H9 (cell line): ENCODE results near the gene CHSY1. TPM values are rescaled to one million over a fixed set of nuclear protein-coding genes. Genes with fewer than 3 reads are reported as not detected.

Experiments used
- DNase-seq: peaks from one replicate; pipeline ENCODE4 v3.0.0-alpha.2; 2017
- H2AFZ ChIP-seq: one replicate; pipeline ENCODE4 v1.6.1; 2013; ENCODE audit warnings: mild to moderate bottlenecking, low read length, control low read depth, moderate library complexity
- H2AK5ac ChIP-seq: 2 replicates; pipeline ENCODE4 v1.6.1; 2013; ENCODE audit warnings: low read length, control low read depth, mixed read lengths; ENCODE audit not compliant: insufficient read length
- H2BK120ac ChIP-seq: one replicate; pipeline ENCODE4 v1.6.1; 2013; ENCODE audit warnings: low read depth, mild to moderate bottlenecking, low read length, control low read depth, inconsistent platforms; ENCODE audit not compliant: poor library complexity, severe bottlenecking
- H2BK12ac ChIP-seq: 2 replicates; pipeline ENCODE4 v1.6.1; 2013; ENCODE audit warnings: low read length, control low read depth, mixed read lengths, low read depth; ENCODE audit not compliant: insufficient read length
- H2BK15ac ChIP-seq: 2 replicates; pipeline ENCODE4 v1.6.1; 2013; ENCODE audit warnings: low read depth, low read length, control low read depth
- H2BK20ac ChIP-seq: one replicate; pipeline ENCODE4 v1.6.1; 2013; ENCODE audit warnings: low read depth, mild to moderate bottlenecking, low read length, control low read depth, inconsistent platforms; ENCODE audit not compliant: poor library complexity, severe bottlenecking
- H2BK5ac ChIP-seq: 2 replicates; pipeline ENCODE4 v1.6.1; 2013; ENCODE audit warnings: low read length, control low read depth, mixed read lengths; ENCODE audit not compliant: insufficient read length
- H3K14ac ChIP-seq: 2 replicates; pipeline ENCODE4 v1.6.1; 2013; ENCODE audit warnings: low read length, control low read depth; ENCODE audit not compliant: insufficient read depth
- H3K18ac ChIP-seq: 2 replicates; pipeline ENCODE4 v1.6.1; 2013; ENCODE audit warnings: low read depth, mild to moderate bottlenecking, mixed read lengths, low read length, control low read depth; ENCODE audit not compliant: insufficient read length
- H3K23ac ChIP-seq: 2 replicates; pipeline ENCODE4 v1.6.1; 2013; ENCODE audit warnings: low read length, control low read depth, mixed read lengths, low read depth; ENCODE audit not compliant: insufficient read length
- H3K23me2 ChIP-seq: 2 replicates; pipeline ENCODE4 v1.6.1; 2013; ENCODE audit warnings: low read depth, mild to moderate bottlenecking, mixed read lengths, low read length, control low read depth; ENCODE audit not compliant: insufficient read length, poor library complexity, severe bottlenecking
- H3K27ac ChIP-seq: 2 replicates; pipeline ENCODE4 v1.5.1; 2013; ENCODE audit warnings: low read length, control low read depth, mixed read lengths, low read depth; ENCODE audit not compliant: insufficient read length
- H3K27me3 ChIP-seq: 2 replicates; pipeline ENCODE4 v1.6.1; 2013; ENCODE audit warnings: low read length, control low read depth, inconsistent platforms; ENCODE audit not compliant: insufficient read depth
- H3K4ac ChIP-seq: 2 replicates; pipeline ENCODE4 v1.6.1; 2013; ENCODE audit warnings: low read depth, mild to moderate bottlenecking, control low read depth, inconsistent platforms, low read length, moderate library complexity
- H3K4me1 ChIP-seq: 2 replicates; pipeline ENCODE4 v1.6.1; 2013; ENCODE audit warnings: low read length, control low read depth, inconsistent platforms; ENCODE audit not compliant: insufficient read depth
- H3K4me2 ChIP-seq: 2 replicates; pipeline ENCODE4 v1.6.1; 2013; ENCODE audit warnings: low read length, control low read depth, mixed read lengths; ENCODE audit not compliant: insufficient read length, insufficient read depth
- H3K56ac ChIP-seq: 2 replicates; pipeline ENCODE4 v1.6.1; 2013; ENCODE audit warnings: low read depth, mild to moderate bottlenecking, mixed read lengths, low read length, control low read depth; ENCODE audit not compliant: insufficient read length
- H3K79me1 ChIP-seq: 2 replicates; pipeline ENCODE4 v1.6.1; 2013; ENCODE audit warnings: low read depth, mild to moderate bottlenecking, moderate library complexity, low read length, control low read depth, inconsistent platforms; ENCODE audit not compliant: insufficient read depth, poor library complexity, severe bottlenecking
- H3K79me2 ChIP-seq: 2 replicates; pipeline ENCODE4 v1.6.1; 2013; ENCODE audit warnings: low read length, control low read depth, inconsistent platforms; ENCODE audit not compliant: insufficient read depth
- H3K9ac ChIP-seq: 2 replicates; pipeline ENCODE4 v1.6.1; 2013; ENCODE audit warnings: low read length, control low read depth, mixed read lengths; ENCODE audit not compliant: insufficient read length; ENCODE audit errors: extremely low read depth
- H3K9me3 ChIP-seq: one replicate; pipeline ENCODE4 v1.6.1; 2013; ENCODE audit warnings: low read depth, low read length, inconsistent platforms; ENCODE audit not compliant: control insufficient read depth
- H3T11ph ChIP-seq: one replicate; pipeline ENCODE4 v1.6.1; 2013; ENCODE audit warnings: mild to moderate bottlenecking, low read length, control low read depth, inconsistent platforms
- H4K20me1 ChIP-seq: one replicate; pipeline ENCODE4 v1.6.1; 2013; ENCODE audit not compliant: control insufficient read depth, insufficient read length, insufficient read depth
- H4K5ac ChIP-seq: 2 replicates; pipeline ENCODE4 v1.6.1; 2013; ENCODE audit warnings: low read depth, mild to moderate bottlenecking, mixed read lengths, low read length, control low read depth; ENCODE audit not compliant: insufficient read length
- H4K8ac ChIP-seq: replicated peaks from 2 replicates; pipeline ENCODE4 v1.6.1; 2013; ENCODE audit warnings: low read length, control low read depth, mixed read lengths, low read depth; ENCODE audit not compliant: insufficient read length
- H4K91ac ChIP-seq: 2 replicates; pipeline ENCODE4 v1.6.1; 2013; ENCODE audit warnings: low read depth, mild to moderate bottlenecking, moderate library complexity, mixed read lengths, low read length, control low read depth; ENCODE audit not compliant: insufficient read length
- H3K27ac Mint-ChIP-seq, 3 experiments: 2 replicates in 2 of 3; 3 replicates in 1 of 3; pipeline ENCODE4 v1.8.0; 2020 to 2021; ENCODE audit warnings: mixed read lengths in 3 of 3, mild to moderate bottlenecking in 1 of 3, moderate library complexity in 1 of 3
- H3K27me3 Mint-ChIP-seq: 2 replicates; pipeline ENCODE4 v1.8.0; 2021; ENCODE audit warnings: low read depth, mild to moderate bottlenecking, moderate library complexity, mixed read lengths
- H3K36me3 Mint-ChIP-seq, 3 experiments: 2 replicates in 2 of 3; 3 replicates in 1 of 3; pipeline ENCODE4 v1.8.0; 2020 to 2021; ENCODE audit warnings: low read depth in 3 of 3, mixed read lengths in 3 of 3; ENCODE audit not compliant: insufficient read depth in 1 of 3
- H3K4me1 Mint-ChIP-seq, 2 experiments: 2 replicates each; pipeline ENCODE4 v1.8.0; 2020; ENCODE audit warnings: mixed read lengths in 2 of 2
- H3K4me3 Mint-ChIP-seq, 2 experiments: 2 replicates in 1 of 2; 3 replicates in 1 of 2; pipeline ENCODE4 v1.8.0; 2020 to 2021; ENCODE audit warnings: mild to moderate bottlenecking in 2 of 2, mixed read lengths in 2 of 2, moderate library complexity in 1 of 2
- H3K9me3 Mint-ChIP-seq, 2 experiments: 2 replicates in 1 of 2; 3 replicates in 1 of 2; pipeline ENCODE4 v1.8.0; 2020; ENCODE audit warnings: mild to moderate bottlenecking in 2 of 2, mixed read lengths in 2 of 2, moderate library complexity in 1 of 2
- CTCF ChIP-seq: fragments of 200-600 bp; sonication (generic); conservative IDR thresholded peaks from 3 replicates; pipeline ENCODE4 v1.8.0; 2021; ENCODE audit warnings: antibody characterized with exemption, mild to moderate bottlenecking
- whole genome bisulfite sequencing: extraction: QIAGEN DNeasy Blood & Tissue Kit; methylation state at CpG from one replicate; pipeline ENCODE4 v1.1.7; 2013; ENCODE audit warnings: missing lambda C conversion rate, low lambda C conversion rate, mixed read lengths; ENCODE audit not compliant: insufficient read length; ENCODE audit errors: extremely low coverage; 5-methylcytosine and 5-hydroxymethylcytosine counted together
- total RNA-seq: library from RNA; stranded (reverse); gene quantifications from 2 replicates; pipeline ENCODE4 v1.2.1, GENCODE V29; 2021

The CHSY1 gene
- total RNA-seq, 1 experiment from 2014 or later = 68.3 TPM

- H3K56ac ChIP-seq = no peak overlapping the region
- Mint-ChIP-seq H3K27ac (no peak overlapping the region), H3K4me1 (peaks cover 9 to 10% of the 10 kb centered on the region in 2 experiments), H3K27me3 (peaks cover 2% of the 10 kb centered on the region), H3K9me3 (peaks cover 37% of the 10 kb centered on the region in 2 experiments), H3K36me3 (peaks cover 17 to 35% (median 26%) of the 10 kb centered on the region in 3 experiments), H3K4me3 (no peak overlapping the region)
- H2AK5ac ChIP-seq = no peak overlapping the region
- no peak overlapping the region for H3K18ac ChIP-seq
- no peak for TF ChIP-seq CTCF
- no peak overlapping the region for H3K27ac ChIP-seq
- H3K9ac ChIP-seq = no peak overlapping the region
- H2AFZ ChIP-seq = no peak overlapping the region
- H3T11ph ChIP-seq = no peak overlapping the region
- H3K79me1 ChIP-seq = no peaks in the 10 kb centered on the region
- H3K79me2 ChIP-seq = no peaks in the 10 kb centered on the region
- H3K4ac ChIP-seq = no peak overlapping the region
- WGBS = no CpG with 5 or more reads among the region's 13 CpGs
- no peaks in the 10 kb centered on the region for H3K27me3 ChIP-seq
- H2BK20ac ChIP-seq = no peak overlapping the region
- H3K14ac ChIP-seq = no peak overlapping the region
- H4K91ac ChIP-seq = no peak overlapping the region
- H2BK12ac ChIP-seq = no peak overlapping the region
- H4K20me1 ChIP-seq = no peaks in the 10 kb centered on the region
- H2BK15ac ChIP-seq = no peak overlapping the region
- H3K23me2 ChIP-seq = no peaks in the 10 kb centered on the region
- no peak overlapping the region for H4K8ac ChIP-seq
- H2BK5ac ChIP-seq = no peak overlapping the region
- H3K9me3 ChIP-seq = peaks cover 5% of the 10 kb centered on the region
- no peaks in the 10 kb centered on the region for H3K4me1 ChIP-seq
- no peak overlapping the region for H3K4me2 ChIP-seq
- DNase-seq = no peak
- no peak overlapping the region for H2BK120ac ChIP-seq
- H4K5ac ChIP-seq = no peak overlapping the region
- no peak overlapping the region for H3K23ac ChIP-seq
These were observed 83.9 kb downstream of the CHSY1 start for GRCh38 chr15:101167753-101168462.
